M059J (cell line): ENCODE measurements around the gene PITPNM1. TPM values are rescaled to one million over a fixed set of nuclear protein-coding genes. Genes with fewer than 3 reads are reported as not detected.

Experiments used
- DNase-seq: peaks from one replicate; pipeline ENCODE4 v3.0.0-alpha.2; 2012; ENCODE audit warnings: low read depth
- total RNA-seq: library from RNA; depleted of rRNA; stranded (reverse); fragments of >200 nt; shearing (Covaris generic); gene quantifications from 2 replicates; pipeline ENCODE4 v1.2.3, GENCODE V29; 2014

PITPNM1 gene
- total RNA-seq, 1 experiment from 2014 or later, result 36.7 TPM

DNA sequence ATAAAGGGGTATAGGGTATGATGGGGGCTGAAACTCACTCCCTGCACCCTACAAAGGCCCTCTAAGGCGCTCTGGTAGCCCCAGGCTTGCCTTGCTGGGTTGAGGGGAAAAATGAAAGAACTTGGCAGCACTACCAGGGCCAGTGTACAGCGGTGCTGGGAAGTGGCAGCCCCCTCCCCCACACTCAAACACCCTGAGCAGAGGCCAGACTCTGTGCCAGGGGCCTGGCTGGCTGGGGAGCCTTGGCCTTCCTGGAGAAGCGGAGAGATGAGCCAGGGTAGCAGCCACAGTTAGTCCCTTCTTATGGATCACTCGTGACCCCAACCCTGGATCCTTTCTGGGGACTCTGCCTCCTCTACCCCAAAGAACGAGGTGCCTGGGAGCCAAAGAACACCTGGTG lies 38.8 kb downstream of the PITPNM1 start:
- no peak for DNase-seq

GRCh38 chr11:67465530-67465929 lies 39.6 kb downstream of the PITPNM1 start:
- DNase-seq, result peak; percentile 68

DNA sequence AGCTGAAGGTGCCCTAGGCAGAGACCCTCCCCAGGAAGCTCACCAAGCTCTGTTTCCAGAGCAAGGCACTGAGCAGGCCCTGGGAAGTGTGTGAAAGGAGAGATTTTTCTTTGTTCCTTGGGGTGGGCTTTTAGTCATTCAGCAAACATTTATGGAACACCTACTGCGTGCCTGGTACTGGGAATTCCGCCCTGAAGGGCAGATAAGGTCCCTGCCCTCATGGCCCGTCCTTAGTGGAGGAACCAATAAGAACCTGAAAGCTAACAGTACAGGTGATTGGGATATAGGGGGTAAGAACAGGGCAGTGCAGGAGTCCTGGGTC lies 40.0 kb downstream of the PITPNM1 start:
- DNase-seq, result no peak

GRCh38 chr11:67464411-67465188 lies 40.6 kb downstream of the PITPNM1 start:
- DNase-seq, result no peak

DNA sequence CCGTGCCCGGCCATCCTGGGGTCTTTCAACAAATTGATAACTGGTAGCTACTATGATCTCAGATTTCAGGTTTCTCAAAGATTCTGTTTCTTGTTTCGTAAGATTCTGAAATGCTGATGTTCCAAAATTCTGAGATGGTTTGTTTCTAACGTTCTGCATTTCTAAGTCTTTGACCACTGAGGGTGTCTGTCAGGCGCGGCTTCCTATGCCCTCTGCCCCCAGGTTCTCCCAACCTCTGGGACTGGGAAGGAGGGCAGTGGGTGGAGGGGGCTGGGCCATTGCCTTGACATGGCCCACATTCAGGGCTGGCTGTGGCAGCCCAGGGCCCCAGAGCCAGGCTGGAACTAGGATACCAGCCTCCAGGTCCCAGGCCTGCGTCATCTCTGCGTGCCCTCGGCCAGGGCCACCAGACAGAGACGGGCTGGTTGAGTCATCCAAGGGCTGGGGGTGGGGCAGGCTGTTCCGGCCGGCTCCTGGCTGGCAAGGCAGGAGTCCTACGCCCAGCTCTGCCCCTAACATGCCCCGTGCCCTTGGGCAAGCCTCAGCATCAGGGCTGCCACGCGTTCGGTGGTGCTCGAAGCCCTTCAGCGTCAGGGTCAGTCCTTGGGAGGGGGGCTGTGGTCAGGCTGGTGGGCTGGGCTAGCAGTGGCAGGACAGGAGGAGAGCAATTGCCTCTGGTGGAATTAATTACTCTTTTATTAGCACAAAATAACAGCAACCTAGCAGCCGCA lies 41.3 kb downstream of the PITPNM1 start:
- DNase-seq, result peak; percentile 82

- DNase-seq, result no peak
Observed at GRCh38 chr11:67463186-67463585, 42.0 kb downstream of the PITPNM1 start.

DNA sequence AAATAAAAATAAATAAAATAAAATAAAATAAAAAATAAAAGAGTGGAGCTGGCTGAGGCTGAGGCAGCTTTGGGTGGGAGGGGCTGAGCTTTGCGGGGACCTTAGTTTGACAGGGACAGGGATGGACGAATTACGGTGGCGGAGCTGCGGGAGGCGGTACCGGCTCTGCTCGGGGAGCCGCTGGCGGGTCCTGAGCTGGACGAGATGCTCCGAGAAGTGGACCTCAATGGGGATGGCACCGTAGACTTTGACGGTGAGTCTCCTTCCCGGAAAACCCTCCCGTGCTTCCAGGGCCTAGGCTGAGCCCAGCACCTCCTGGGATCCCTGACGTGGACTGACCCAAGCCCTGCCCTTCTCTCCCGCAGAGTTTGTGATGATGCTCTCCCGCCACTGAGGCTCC lies 46.9 kb downstream of the PITPNM1 start:
- DNase-seq, result no peak

GRCh38 chr11:67457453-67457852 lies 47.7 kb downstream of the PITPNM1 start:
- DNase-seq, result no peak

GRCh38 chr11:67456068-67456705 lies 49.0 kb downstream of the PITPNM1 start:
- no peak for DNase-seq

GRCh38 chr11:67455054-67455453 lies 50.1 kb downstream of the PITPNM1 start, which contains the start of gene CABP4:
Gene CABP4 (plus strand): TSS chr11:67455354. CDS start chr11:67455424, 70 bp downstream.
- no peak for DNase-seq

GRCh38 chr11:67453816-67454732 lies 51.1 kb downstream of the PITPNM1 start:
- DNase-seq, result no peak

GRCh38 chr11:67452141-67452952 lies 52.8 kb downstream of the PITPNM1 start, which contains the start of gene GPR152:
Gene GPR152 (minus strand): TSS chr11:67452729. CDS start chr11:67452724, 5 bp downstream.
- peak; percentile 71 for DNase-seq

DNA sequence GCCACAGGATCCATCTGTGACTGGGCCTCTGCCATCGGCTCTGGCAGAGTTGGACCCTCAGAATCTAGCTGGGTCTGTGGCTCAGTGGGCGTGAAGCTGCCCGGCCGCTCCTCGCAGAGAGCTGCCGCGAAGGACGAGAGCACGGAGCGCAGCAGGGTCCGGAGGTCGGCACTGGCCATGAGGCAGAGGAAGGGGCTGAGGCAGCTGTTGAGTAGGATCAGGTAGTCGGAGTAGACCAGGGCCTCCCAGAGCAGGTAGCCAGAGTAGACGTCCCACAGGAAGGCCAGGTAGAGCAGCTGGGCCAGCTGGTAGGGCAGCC lies 53.5 kb downstream of the PITPNM1 start:
- no peak for DNase-seq

- no peak for DNase-seq
Observed at GRCh38 chr11:67450796-67451657, 54.1 kb downstream of the PITPNM1 start.

DNA sequence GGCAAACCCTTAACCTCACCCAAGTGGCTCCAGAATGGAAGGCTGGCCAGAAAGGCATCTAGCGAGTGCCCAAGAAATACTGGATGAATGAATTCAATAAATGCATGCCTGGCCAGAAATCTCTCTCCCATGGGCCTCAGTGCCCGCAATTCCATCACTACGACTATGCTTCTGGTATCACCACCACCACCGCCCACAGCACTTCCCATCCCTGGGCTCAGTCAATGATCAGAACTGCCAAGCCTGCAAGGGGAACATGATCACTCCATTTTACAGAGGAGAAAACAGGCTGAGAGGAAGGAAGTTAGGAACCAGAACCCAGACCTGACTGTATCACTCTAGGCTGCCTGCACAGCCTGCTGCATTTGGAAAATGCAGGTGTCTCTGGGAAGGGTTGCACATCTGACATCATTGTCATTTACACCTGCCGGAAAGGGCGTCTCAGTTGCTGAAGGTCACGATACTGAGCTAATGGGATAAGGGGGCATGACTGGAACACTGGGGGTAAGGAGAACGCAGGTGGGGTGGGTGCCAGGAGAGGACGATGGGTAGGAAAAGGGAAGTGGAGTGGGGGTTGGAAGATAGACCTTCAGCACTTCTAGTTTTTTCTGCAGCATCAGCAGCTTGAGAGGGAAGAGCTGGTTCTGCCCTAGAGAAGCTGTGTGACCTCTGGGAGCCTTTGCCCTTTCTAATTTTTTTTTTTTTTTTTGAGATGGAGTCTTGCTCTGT lies 55.9 kb downstream of the PITPNM1 start:
- DNase-seq, result no peak

- DNase-seq, result no peak
Observed at GRCh38 chr11:67448220-67448609, 56.9 kb downstream of the PITPNM1 start.

GRCh38 chr11:67445515-67445914 lies 59.6 kb downstream of the PITPNM1 start:
- DNase-seq, result no peak

DNA sequence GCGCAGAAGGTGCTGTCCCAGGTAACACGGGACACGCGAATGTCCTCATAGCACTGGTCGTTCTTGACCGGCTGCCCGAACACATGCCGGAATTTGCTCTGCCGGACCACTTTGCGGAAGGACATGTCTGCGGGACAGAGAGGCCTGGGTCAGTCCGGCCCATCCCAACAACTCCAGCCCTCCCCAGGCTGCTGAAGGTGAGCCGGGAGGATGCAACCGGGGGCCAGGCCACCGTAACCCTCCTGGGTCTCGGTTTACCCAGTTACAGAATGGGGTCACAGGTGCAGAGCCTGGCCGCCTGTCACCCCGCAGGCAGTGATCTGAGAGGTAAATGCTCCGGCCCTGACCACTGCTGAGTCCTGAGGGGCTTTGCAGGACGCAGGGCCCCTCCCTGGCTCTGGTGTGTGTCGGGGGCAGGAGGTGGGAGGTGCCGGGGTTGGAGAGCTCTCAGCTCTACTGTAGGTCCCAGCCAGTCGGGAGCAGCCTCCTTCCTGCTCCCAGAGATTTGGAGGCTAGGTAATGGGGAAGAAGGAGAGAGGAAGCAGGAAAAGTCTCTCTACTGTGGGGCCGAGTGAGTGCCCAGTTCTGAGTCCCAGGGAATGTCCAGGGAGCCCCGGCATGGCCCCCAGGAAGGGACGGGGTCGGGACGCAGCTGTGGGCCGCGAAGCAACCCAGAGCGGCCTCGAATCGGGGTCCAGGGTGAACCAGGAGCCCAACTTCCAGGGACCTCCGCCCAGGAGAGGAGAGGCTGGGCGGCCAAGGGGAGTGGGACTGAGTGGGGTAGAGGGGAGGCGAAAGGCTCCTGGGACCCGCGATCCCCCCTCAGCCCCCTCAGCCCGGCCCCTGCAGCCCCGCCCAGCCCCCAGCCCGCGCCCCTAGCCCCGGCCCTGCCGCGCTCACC lies 62.4 kb downstream of the PITPNM1 start:
- no peak for DNase-seq
